BLaER1 (cell line): ENCODE measurements around the gene CDC45.

Source experiments
- H3K27ac ChIP-seq: shearing (Covaris generic); formaldehyde crosslinking; 2 replicates; pipeline ENCODE4 v1.8.1; 2022
- H3K27me3 ChIP-seq: shearing (Covaris generic); formaldehyde crosslinking; 2 replicates; pipeline ENCODE4 v1.8.1; 2022
- H3K36me3 ChIP-seq: shearing (Covaris generic); formaldehyde crosslinking; 2 replicates; pipeline ENCODE4 v1.8.1; 2022
- H3K4me1 ChIP-seq: shearing (Covaris generic); formaldehyde crosslinking; 2 replicates; pipeline ENCODE4 v1.8.1; 2022
- H3K4me2 ChIP-seq: shearing (Covaris generic); formaldehyde crosslinking; 2 replicates; pipeline ENCODE4 v1.8.1; 2022
- H3K4me3 ChIP-seq: shearing (Covaris generic); formaldehyde crosslinking; 2 replicates; pipeline ENCODE4 v1.8.1; 2022
- H3K9ac ChIP-seq: shearing (Covaris generic); formaldehyde crosslinking; 2 replicates; pipeline ENCODE4 v1.8.1; 2022
- H3K9me3 ChIP-seq: shearing (Covaris generic); formaldehyde crosslinking; 2 replicates; pipeline ENCODE4 v1.8.1; 2022
- H4K20me1 ChIP-seq: shearing (Covaris generic); formaldehyde crosslinking; 2 replicates; pipeline ENCODE4 v1.8.1; 2022
- Cebpa-rat ChIP-seq: shearing (Covaris generic); IDR thresholded peaks from 2 replicates; pipeline ENCODE4 v1.8.1; 2022

CDC45 gene

DNA sequence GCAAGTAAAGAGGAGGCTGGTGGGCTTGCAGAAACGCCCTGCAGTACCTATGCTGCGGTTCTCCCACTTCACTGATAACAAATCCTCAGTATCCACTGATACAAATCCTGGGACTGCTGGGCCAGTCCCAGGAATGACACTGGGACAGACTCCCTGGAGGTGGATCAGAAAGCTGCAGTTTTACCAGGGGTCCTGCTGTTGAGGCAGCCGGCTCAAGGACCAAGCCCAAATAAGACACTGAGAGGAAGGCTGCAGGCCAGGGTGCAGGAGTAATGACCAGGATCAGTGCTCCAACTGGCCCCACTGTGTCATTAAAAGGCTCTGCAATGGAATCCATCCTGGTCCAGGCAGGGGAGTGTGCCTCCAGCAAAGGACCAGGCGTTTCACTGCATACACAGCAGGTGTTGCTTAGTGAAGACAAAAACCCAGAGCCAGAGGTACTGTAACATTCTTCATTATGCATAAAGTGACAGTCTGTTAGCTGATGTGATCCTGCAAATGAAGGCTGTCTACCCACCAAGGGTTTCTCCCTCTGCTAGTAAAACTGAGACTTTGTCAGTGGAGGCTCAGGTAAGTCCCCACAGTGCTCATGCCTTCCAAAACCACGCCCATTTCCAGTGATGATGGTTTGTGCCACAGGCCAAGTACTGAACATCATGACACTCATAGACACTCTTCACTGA lies 30.8 kb upstream of the CDC45 start:
- Histone ChIP-seq H3K27ac (no peak overlapping the region), H3K9me3 (no peaks in the 10 kb centered on the region), H3K9ac (0 out of 2 replicates have a peak overlapping the region, but pooled peaks have one; percentile 97), H3K4me3 (peak overlapping the region; percentile 98), H3K36me3 (peaks cover 71% of the 10 kb centered on the region), H4K20me1 (peaks cover 31% of the 10 kb centered on the region), H3K4me2 (peak overlapping the region; percentile 79), H3K27me3 (no peaks in the 10 kb centered on the region), H3K4me1 (peaks cover 30% of the 10 kb centered on the region)
- TF ChIP-seq Cebpa-rat, result no peak

DNA sequence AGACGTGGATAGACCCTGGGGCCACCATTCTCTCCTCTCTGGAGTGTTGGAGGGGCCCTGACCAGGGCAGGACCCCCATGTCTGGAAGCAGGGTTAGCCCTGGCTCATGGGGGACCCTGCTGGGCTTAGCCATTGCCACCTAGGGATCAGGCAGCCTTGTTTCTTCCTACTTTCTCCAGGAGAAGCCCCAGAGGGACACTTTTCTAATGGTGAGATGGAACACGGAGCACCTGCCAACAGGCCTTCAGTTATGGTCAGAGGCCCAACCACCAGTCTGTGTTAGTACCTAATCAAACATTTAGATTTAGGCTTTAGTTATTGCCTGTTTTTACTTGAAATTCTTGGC lies 30.3 kb upstream of the CDC45 start:
- no peak overlapping the region for H3K9ac ChIP-seq
- H4K20me1 ChIP-seq, result peaks cover 26% of the 10 kb centered on the region
- H3K4me1 ChIP-seq, result peaks cover 30% of the 10 kb centered on the region
- H3K36me3 ChIP-seq, result peaks cover 71% of the 10 kb centered on the region
- no peaks in the 10 kb centered on the region for H3K27me3 ChIP-seq
- no peak overlapping the region for H3K4me3 ChIP-seq
- no peak overlapping the region for H3K27ac ChIP-seq
- 0 out of 2 replicates have a peak overlapping the region, but pooled peaks have one; percentile 79 for H3K4me2 ChIP-seq
- TF ChIP-seq Cebpa-rat, result no peak
- no peaks in the 10 kb centered on the region for H3K9me3 ChIP-seq

DNA sequence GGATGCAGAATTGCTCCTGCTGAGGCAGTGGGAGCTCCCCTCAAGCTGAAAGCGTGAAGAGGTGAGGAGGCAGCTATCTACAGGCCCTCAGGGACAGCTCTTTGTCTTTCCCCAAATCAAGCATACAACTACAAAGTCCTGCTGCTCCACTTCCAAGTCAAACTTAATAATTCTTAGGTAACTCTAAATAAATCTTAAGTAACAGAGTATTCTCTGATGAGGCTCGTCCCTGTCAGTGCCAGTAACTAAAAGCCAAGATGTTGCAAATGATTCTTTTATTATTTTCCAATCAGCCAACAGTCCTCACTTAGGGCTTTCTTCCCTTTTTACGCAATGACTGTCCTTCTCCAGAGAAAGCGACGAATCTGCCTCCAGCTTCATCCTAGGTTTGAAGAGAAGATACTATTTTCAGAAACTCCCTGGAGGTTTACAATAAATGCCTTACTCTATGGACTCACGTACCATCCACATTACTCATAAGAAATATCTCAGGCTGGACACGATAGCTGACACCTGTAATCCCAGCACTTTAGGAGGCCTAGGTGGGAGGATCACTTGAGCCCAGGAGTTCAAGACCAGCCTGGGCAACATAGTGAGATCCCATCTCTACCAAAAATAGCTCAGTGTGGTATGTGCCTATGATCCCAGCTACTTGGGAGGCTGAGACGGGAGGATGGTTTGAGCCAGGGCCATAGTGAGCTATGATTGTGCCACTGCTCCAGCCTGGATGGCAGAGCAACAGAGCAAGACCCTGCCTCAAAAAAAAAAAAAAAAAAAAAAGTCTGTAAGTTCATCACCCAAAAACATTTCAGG lies 29.2 kb upstream of the CDC45 start:
- no peak overlapping the region for H3K9ac ChIP-seq
- H3K9me3 ChIP-seq, result no peaks in the 10 kb centered on the region
- no peak for TF ChIP-seq Cebpa-rat
- H3K36me3 ChIP-seq, result peaks cover 71% of the 10 kb centered on the region
- H3K4me2 ChIP-seq, result no peak overlapping the region
- peaks cover 26% of the 10 kb centered on the region for H3K4me1 ChIP-seq
- H4K20me1 ChIP-seq, result peaks cover 15% of the 10 kb centered on the region
- H3K27ac ChIP-seq, result no peak overlapping the region
- H3K27me3 ChIP-seq, result no peaks in the 10 kb centered on the region
- H3K4me3 ChIP-seq, result no peak overlapping the region

DNA sequence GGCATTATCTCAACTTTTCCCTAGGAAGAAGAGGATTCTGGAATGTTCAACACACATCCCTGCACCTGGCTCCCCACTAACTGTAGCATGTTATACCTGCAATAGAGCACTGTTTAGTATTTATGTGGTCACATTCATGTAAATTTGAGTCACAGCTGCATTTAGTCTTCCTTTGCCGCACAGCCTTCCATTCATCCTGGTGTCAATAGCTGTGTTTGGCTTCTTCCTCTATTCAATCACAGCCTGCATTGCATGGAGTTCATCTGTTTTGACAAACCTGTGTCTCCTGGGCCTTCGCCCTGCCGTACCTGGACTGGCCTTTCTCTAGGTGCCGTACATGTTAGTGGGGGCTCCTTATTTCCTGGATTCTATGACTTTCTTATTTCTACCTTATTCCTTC lies 28.1 kb upstream of the CDC45 start:
- Histone ChIP-seq H3K4me3 (no peak overlapping the region), H3K9me3 (no peaks in the 10 kb centered on the region), H3K4me1 (peaks cover 16% of the 10 kb centered on the region), H4K20me1 (peaks cover 5% of the 10 kb centered on the region), H3K27me3 (no peaks in the 10 kb centered on the region), H3K36me3 (peaks cover 78% of the 10 kb centered on the region), H3K27ac (no peak overlapping the region), H3K9ac (no peak overlapping the region), H3K4me2 (no peak overlapping the region)
- TF ChIP-seq Cebpa-rat, result no peak

DNA sequence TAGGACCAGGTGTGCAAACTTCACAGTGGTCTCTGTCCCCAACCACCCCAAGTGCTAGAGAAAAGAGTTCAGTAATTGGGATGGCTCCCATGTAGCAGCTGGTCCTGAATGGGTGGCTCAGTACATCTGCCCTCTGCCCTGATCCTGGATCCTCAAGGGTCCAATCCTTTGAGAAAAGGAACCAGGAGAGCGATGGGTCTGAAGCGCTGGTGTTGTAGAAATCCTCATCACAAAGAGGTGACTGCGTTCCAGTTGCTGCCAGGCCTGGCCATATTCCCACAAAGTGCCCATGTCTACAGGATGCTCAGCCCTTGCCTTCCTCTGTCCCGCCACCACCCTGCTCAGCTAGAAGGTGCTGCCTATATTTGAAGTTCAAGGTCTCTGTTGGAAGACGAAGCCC lies 26.0 kb upstream of the CDC45 start:
- H4K20me1 ChIP-seq, result no peaks in the 10 kb centered on the region
- peaks cover 98% of the 10 kb centered on the region for H3K36me3 ChIP-seq
- no peak overlapping the region for H3K9ac ChIP-seq

DNA sequence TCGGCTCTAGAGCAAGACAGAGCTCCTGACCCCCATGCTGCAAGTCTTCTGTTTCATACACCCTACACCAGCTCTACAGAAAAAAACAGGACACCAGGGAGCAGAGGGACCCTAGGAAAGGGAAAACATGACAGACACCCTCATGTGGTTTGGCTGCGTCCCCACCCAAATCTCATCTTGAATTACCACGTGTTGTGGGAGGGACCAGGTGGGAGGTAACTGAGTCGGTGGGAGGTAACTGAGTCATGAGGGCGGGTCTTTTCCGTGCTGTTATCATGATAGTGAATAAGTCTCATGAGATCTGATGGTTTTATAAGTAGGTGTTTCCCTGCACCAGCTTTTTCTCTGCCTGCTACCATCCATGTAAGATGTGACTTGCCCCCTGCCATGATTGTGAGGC lies 25.6 kb upstream of the CDC45 start:
- H3K27ac ChIP-seq, result no peak overlapping the region
- H3K4me3 ChIP-seq, result no peak overlapping the region
- H3K36me3 ChIP-seq, result peaks cover 96% of the 10 kb centered on the region
- no peaks in the 10 kb centered on the region for H4K20me1 ChIP-seq
- TF ChIP-seq Cebpa-rat, result no peak
- H3K9ac ChIP-seq, result no peak overlapping the region
- no peak overlapping the region for H3K4me2 ChIP-seq
- no peaks in the 10 kb centered on the region for H3K27me3 ChIP-seq
- no peaks in the 10 kb centered on the region for H3K9me3 ChIP-seq
- peaks cover 2% of the 10 kb centered on the region for H3K4me1 ChIP-seq

More for the DNA sequence above, 26.0 kb upstream of the CDC45 start:
- no peak for TF ChIP-seq Cebpa-rat
- Histone ChIP-seq H3K9me3 (no peaks in the 10 kb centered on the region), H3K4me3 (no peak overlapping the region), H3K4me1 (peaks cover 6% of the 10 kb centered on the region), H3K4me2 (no peak overlapping the region), H3K27ac (no peak overlapping the region), H3K27me3 (no peaks in the 10 kb centered on the region)

DNA sequence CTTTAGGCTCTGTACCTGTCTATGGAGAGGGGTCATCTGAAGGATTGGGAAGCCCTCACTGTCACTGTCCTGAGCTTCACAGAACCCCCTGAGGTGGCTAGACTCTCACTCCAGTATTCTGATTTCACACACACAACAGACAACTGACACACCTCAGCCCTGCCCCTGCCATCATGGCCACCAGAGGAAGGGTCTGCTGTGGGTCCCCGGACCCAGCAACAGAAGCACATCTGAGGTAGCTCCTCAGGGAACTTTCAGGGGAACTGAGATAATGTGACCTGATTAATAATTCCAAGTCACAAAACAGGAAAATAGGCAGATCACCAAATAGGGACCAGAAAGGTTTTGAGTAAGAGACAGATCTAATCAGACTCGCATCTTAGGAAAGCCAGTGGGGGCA lies 24.7 kb upstream of the CDC45 start:
- H3K9me3 ChIP-seq, result no peaks in the 10 kb centered on the region
- H3K4me1 ChIP-seq, result no peaks in the 10 kb centered on the region
- no peak for TF ChIP-seq Cebpa-rat
- no peak overlapping the region for H3K4me3 ChIP-seq
- H3K36me3 ChIP-seq, result peaks cover 98% of the 10 kb centered on the region
- no peaks in the 10 kb centered on the region for H3K27me3 ChIP-seq
- no peak overlapping the region for H3K27ac ChIP-seq
- H4K20me1 ChIP-seq, result no peaks in the 10 kb centered on the region
- H3K4me2 ChIP-seq, result no peak overlapping the region
- no peak overlapping the region for H3K9ac ChIP-seq

DNA sequence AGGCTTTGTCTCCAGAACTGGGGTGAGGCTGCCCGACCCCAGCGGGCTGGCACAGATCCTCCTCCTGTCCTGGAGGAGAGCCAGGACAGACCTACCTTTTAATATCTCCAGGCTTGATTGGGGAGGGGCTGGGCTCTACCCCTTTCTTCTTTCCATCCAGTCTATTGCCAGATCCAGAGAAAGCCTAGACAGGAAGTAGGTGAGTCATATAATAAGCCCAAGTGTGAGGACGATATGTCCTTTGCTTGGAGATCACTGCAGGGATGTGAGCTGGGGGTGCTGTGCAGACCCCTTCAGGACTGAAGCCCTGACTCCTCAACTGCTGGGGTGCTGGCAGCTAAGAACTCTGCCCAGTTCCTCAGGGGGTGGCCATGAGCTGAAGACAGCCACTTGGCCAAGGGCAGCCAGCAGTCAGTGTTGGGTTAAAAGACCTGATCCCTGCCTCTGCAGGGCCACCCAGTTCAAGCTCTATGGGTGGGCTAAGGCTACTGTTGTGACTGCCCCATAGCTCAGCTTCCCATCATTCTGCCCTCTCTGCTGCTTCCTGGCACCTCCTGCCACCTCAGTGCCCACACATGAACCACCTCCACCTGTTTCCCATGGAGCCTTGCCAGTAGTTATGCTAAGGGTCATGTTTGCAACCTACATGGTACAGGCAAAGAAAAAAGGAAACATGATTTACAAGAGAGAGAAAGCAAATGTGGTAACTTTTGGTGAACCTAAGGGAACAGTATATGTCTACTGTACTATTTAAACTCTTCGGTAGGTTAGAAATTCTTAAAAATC lies 23.9 kb upstream of the CDC45 start:
- Histone ChIP-seq H3K27ac (no peak overlapping the region), H3K27me3 (no peaks in the 10 kb centered on the region), H3K4me2 (no peak overlapping the region), H3K9me3 (no peaks in the 10 kb centered on the region), H3K4me3 (no peak overlapping the region), H3K36me3 (peaks cover 98% of the 10 kb centered on the region), H3K4me1 (no peaks in the 10 kb centered on the region), H4K20me1 (no peaks in the 10 kb centered on the region), H3K9ac (no peak overlapping the region)
- no peak for TF ChIP-seq Cebpa-rat

DNA sequence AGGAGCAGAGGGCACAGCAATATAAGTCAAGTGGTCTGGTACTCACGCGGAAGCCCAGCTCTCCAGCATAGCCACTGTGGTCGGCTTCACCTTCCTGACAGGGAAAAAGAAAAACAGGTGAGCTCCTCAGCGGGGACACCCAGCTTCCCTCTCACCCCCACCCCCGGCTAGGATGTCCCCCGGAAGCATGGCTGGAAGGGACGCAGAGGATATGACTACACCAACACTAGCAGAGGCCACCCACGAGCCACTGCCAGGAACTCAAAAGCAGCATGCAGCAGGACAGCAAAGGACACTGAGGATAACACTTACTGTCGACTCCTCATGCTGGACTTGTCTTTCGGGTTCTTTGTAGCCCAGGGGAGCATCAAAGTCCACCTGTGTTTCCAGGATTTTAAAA lies 23.2 kb upstream of the CDC45 start:
- H3K36me3 ChIP-seq, result peaks cover 98% of the 10 kb centered on the region
- H4K20me1 ChIP-seq, result no peaks in the 10 kb centered on the region
- H3K4me1 ChIP-seq, result no peaks in the 10 kb centered on the region
- H3K9ac ChIP-seq, result no peak overlapping the region
- no peak for TF ChIP-seq Cebpa-rat
- H3K4me2 ChIP-seq, result no peak overlapping the region
- no peaks in the 10 kb centered on the region for H3K9me3 ChIP-seq
- H3K4me3 ChIP-seq, result no peak overlapping the region
- H3K27me3 ChIP-seq, result no peaks in the 10 kb centered on the region
- H3K27ac ChIP-seq, result no peak overlapping the region
